ENCODE data around the gene EID2. TPM values are rescaled to one million over a fixed set of nuclear protein-coding genes. Genes with fewer than 3 reads are reported as not detected.

Gene EID2
- polyA plus RNA-seq, 6 donors from 2014 or later, result 9.4 to 22.9 (median 17.3) TPM; not detected in 1

- H3K4me1 Mint-ChIP-seq, result peaks cover 15 to 21% (median 19%) of the 10 kb centered on the region in 3 donors
- peak overlapping the region in 1 of 8 donors; percentile 57 for H3K4me3 Mint-ChIP-seq
- H3K27ac Mint-ChIP-seq, result no peak overlapping the region
- ATAC-seq (ENCODE audit: low read depth in 2 of 2), result no peak
- no peak for DNase-seq
- H3K27me3 Mint-ChIP-seq, result peaks cover 4 to 17% (median 6%) of the 10 kb centered on the region in 3 donors
- H3K36me3 Mint-ChIP-seq, result peaks cover 0 to 4% of the 10 kb centered on the region in 2 donors
- no peaks in the 10 kb centered on the region for H3K9me3 Mint-ChIP-seq
Observed at GRCh38 chr19:39494661-39495060, 45.3 kb downstream of the EID2 start.

- Mint-ChIP-seq H3K27me3 (peaks cover 0 to 6% (median 0%) of the 10 kb centered on the region in 3 donors), H3K4me3 (no peak overlapping the region), H3K36me3 (peaks cover 4 to 13% of the 10 kb centered on the region in 2 donors), H3K27ac (no peak overlapping the region), H3K9me3 (no peaks in the 10 kb centered on the region), H3K4me1 (peaks cover 3 to 13% (median 3%) of the 10 kb centered on the region in 3 donors)
- no peak for DNase-seq
- no peak for ATAC-seq (ENCODE audit: low read depth in 2 of 2)
Observed at GRCh38 chr19:39492788-39493187, 47.2 kb downstream of the EID2 start.

- no peak for ATAC-seq (ENCODE audit: low read depth in 2 of 2)
- Mint-ChIP-seq H3K36me3 (peaks cover 4 to 13% of the 10 kb centered on the region in 2 donors), H3K9me3 (no peaks in the 10 kb centered on the region), H3K4me1 (peaks cover 0 to 10% (median 3%) of the 10 kb centered on the region in 3 donors), H3K27ac (no peak overlapping the region), H3K27me3 (peaks cover 0 to 6% (median 0%) of the 10 kb centered on the region in 3 donors), H3K4me3 (no peak overlapping the region)
- DNase-seq, result no peak
Observed at GRCh38 chr19:39492225-39492624, 47.7 kb downstream of the EID2 start.

- Mint-ChIP-seq H3K36me3 (peaks cover 10 to 21% of the 10 kb centered on the region in 2 donors), H3K4me3 (no peak overlapping the region), H3K27me3 (no peaks in the 10 kb centered on the region), H3K9me3 (no peaks in the 10 kb centered on the region), H3K27ac (peak overlapping the region in 1 of 6 donors; percentile 47), H3K4me1 (peaks cover 0 to 6% (median 5%) of the 10 kb centered on the region in 3 donors)
- no peak for ATAC-seq (ENCODE audit: low read depth in 2 of 2)
- DNase-seq, result no peak
Observed at GRCh38 chr19:39489756-39490155, 50.2 kb downstream of the EID2 start.

Other genes starting within 250 kb of the EID2 start
- not detected for gene IFNL1, start 243.8 kb downstream of the EID2 start, polyA plus RNA-seq (ENCODE audit: low read depth in 6 of 6)
- 1 to 10 TPM in 5 of 6 donors, not detected in 1; 1.0 to 2.2 (median 1.6) TPM for gene LRFN1, start 219.3 kb downstream of the EID2 start, polyA plus RNA-seq (ENCODE audit: low read depth in 6 of 6)
- gene GMFG, start 204.1 kb downstream of the EID2 start, polyA plus RNA-seq (ENCODE audit: low read depth in 6 of 6), result 1,000 to 10,000 TPM in 1 of 6 donors, 100 to 1,000 TPM in 5; 750 to 1,029 (median 856) TPM
- gene SAMD4B, start 197.7 kb downstream of the EID2 start, polyA plus RNA-seq (ENCODE audit: low read depth in 6 of 6), result 10 to 100 TPM in 3 of 6 donors, 1 to 10 TPM in 3; 6.2 to 20.5 (median 9.7) TPM
- 10 to 100 TPM; 11.6 to 62.4 (median 41.0) TPM for gene PAF1, start 149.1 kb downstream of the EID2 start, polyA plus RNA-seq (ENCODE audit: low read depth in 6 of 6)
- 10 to 100 TPM; 31.9 to 68.1 (median 57.5) TPM for gene MED29, start 148.8 kb downstream of the EID2 start, polyA plus RNA-seq (ENCODE audit: low read depth in 6 of 6)
- gene ZFP36, start 133.3 kb downstream of the EID2 start, polyA plus RNA-seq (ENCODE audit: low read depth in 6 of 6), result 100 to 1,000 TPM; 291 to 784 (median 445) TPM
- gene PLEKHG2, start 127.5 kb downstream of the EID2 start, polyA plus RNA-seq (ENCODE audit: low read depth in 6 of 6), result 1 to 10 TPM in 5 of 6 donors, not detected in 1; 2.5 to 8.3 (median 4.7) TPM
- gene RPS16, start 104.2 kb downstream of the EID2 start, polyA plus RNA-seq (ENCODE audit: low read depth in 6 of 6), result 1,000 to 10,000 TPM; 1,393 to 2,131 (median 1,793) TPM
- 100 to 1,000 TPM in 1 of 6 donors, 10 to 100 TPM in 5; 48.1 to 119 (median 81.6) TPM for gene SUPT5H, start 94.6 kb downstream of the EID2 start, polyA plus RNA-seq (ENCODE audit: low read depth in 6 of 6)
- 10 to 100 TPM; 35.4 to 41.9 (median 37.0) TPM for gene TIMM50, start 59.3 kb downstream of the EID2 start, polyA plus RNA-seq (ENCODE audit: low read depth in 6 of 6)
- under 1 TPM in 4 of 6 donors, not detected in 2; 0.20 to 0.89 (median 0.55) TPM for gene DLL3, start 41.2 kb downstream of the EID2 start, polyA plus RNA-seq (ENCODE audit: low read depth in 6 of 6)
- gene SELENOV, start 25.0 kb downstream of the EID2 start, polyA plus RNA-seq (ENCODE audit: low read depth in 6 of 6), result not detected
- gene EID2B, start 7.3 kb downstream of the EID2 start, polyA plus RNA-seq (ENCODE audit: low read depth in 6 of 6), result 1 to 10 TPM; 3.6 to 9.9 (median 7.2) TPM
- gene LGALS13, start 62.4 kb upstream of the EID2 start, polyA plus RNA-seq (ENCODE audit: low read depth in 6 of 6), result not detected
- gene LGALS16, start 115.8 kb upstream of the EID2 start, polyA plus RNA-seq (ENCODE audit: low read depth in 6 of 6), result not detected
- not detected for gene LGALS14, start 164.3 kb upstream of the EID2 start, polyA plus RNA-seq (ENCODE audit: low read depth in 6 of 6)
- 1 to 10 TPM in 1 of 6 donors, not detected in 5; 2.1 TPM for gene CLC, start 197.9 kb upstream of the EID2 start, polyA plus RNA-seq (ENCODE audit: low read depth in 6 of 6)
- not detected for gene LEUTX, start 238.7 kb upstream of the EID2 start, polyA plus RNA-seq (ENCODE audit: low read depth in 6 of 6)

All from naive B cell (primary cell).